A673 (cell line): Measurements from ENCODE around the gene PNPLA1.

ENCODE experiments used
- CTCF ChIP-seq: fragments of 300-800, 200-600 bp; sonication (generic); conservative IDR thresholded peaks from 2 replicates; pipeline ENCODE4 v1.5.1; 2017; ENCODE audit warnings: low read depth, mild to moderate bottlenecking, antibody characterized with exemption, low read length, moderate library complexity, mixed read lengths
- EZH2 ChIP-seq: fragments of 200-600 bp; sonication (generic); IDR thresholded peaks from 2 replicates; pipeline ENCODE4 v1.6.1; 2017; ENCODE audit warnings: borderline replicate concordance, low read depth, mild to moderate bottlenecking, mixed read lengths, antibody characterized with exemption, low read length; ENCODE audit not compliant: poor library complexity, severe bottlenecking

- no peak for TF ChIP-seq CTCF
- no peak for TF ChIP-seq EZH2
Observed at GRCh38 chr6:36308514-36308913, 38.7 kb downstream of the PNPLA1 start.
